Tibial nerve (tissue), 4 donors: Measurements from ENCODE around the gene KDM4B.

Source experiments
- CTCF ChIP-seq, 5 experiments: fragments of 200-600 bp in 3 of 5; fragments of 450-650 bp in 2 of 5; sonication (generic) in 3 of 5; IDR thresholded peaks; one replicate each; pipeline ENCODE4 v1.5.1; 2016 to 2019; ENCODE audit warnings: antibody characterized with exemption in 5 of 5, mild to moderate bottlenecking in 3 of 5, moderate library complexity in 2 of 5
- EP300 ChIP-seq, 2 donors: sonication (generic); formaldehyde crosslinking; IDR thresholded peaks; one replicate each; pipeline ENCODE4 v1.6.1; 2017; ENCODE audit warnings: antibody characterized with exemption in 2 of 2, mild to moderate bottlenecking in 1 of 2
- POLR2A ChIP-seq, 2 donors: fragments of 450-650 bp; IDR thresholded peaks; one replicate each; pipeline ENCODE4 v1.6.1; 2017; ENCODE audit warnings: antibody characterized with exemption in 2 of 2, mild to moderate bottlenecking in 2 of 2, moderate library complexity in 2 of 2

DNA sequence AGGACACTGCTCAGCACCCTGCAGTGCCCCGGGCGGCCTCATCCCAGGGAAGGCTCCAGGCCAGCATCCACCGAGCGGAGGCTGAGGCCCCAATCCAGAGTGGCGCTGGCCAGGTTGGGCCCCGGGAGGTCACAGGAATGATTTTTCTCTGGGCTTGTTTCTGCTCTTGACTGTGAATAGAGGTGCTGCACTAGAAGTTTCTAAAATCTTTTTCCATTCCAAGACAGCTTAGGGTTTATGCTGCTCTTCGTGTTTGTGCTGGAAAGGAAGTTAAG lies 15.1 kb downstream of the KDM4B start:
- TF ChIP-seq POLR2A (IDR thresholded peaks at IDR 0.05) (no peak), CTCF (IDR thresholded peaks at IDR 0.05) (no peak), EP300 (IDR thresholded peaks at IDR 0.05) (no peak)
